Measurements from ENCODE around the gene MCCD1. TPM values are rescaled to one million over a fixed set of nuclear protein-coding genes. Genes with fewer than 3 reads are reported as not detected.
A peak's percentile ranks its signal among the peaks of the same experiment; 100 is the strongest.
"Not testable (repeated sequence)": the region's sequence is repeated elsewhere in the genome, so short reads cannot be mapped to it uniquely, and the experiment has no call there.

The MCCD1 gene
- total RNA-seq, 4 donors from 2014 or later, result not detected

DNA sequence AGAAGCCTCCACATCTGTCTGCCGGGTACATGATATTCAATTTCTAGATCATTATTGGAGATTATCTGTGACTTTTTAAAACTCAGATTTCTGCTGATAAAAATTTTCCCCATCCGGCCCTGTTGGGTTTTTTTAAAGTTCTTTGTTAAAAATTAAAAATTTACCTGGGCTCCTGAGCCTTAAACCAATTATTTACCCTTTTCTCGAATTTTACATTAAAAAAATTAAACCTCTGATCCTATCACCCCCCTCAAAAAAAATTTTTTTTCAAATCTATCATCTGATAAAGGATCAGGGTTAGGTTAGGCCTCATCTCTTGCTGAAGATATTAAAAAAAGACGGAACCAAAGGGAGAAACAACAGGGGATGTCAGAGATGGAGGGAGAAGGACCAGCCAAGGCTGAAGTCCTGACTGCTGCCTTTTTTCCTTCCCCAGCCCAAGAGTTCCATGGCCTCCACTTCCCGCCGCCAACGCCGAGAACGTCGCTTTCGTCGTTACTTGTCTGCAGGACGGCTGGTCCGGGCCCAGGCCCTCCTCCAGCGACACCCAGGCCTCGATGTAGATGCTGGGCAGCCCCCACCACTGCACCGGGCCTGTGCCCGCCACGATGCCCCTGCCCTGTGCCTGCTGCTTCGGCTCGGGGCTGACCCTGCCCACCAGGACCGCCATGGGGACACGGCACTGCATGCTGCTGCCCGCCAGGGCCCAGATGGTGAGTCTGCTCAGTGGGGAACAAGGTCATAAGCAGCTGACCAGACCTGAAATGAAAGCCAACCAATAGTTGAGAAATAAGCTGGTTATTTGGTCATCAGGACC is 19.2 kb downstream of the MCCD1 start:
- peak in 1 of 2 donors; percentile 74 for DNase-seq (ENCODE audit: low spot score in 2 of 2)
- TF ChIP-seq, protein P1, sequence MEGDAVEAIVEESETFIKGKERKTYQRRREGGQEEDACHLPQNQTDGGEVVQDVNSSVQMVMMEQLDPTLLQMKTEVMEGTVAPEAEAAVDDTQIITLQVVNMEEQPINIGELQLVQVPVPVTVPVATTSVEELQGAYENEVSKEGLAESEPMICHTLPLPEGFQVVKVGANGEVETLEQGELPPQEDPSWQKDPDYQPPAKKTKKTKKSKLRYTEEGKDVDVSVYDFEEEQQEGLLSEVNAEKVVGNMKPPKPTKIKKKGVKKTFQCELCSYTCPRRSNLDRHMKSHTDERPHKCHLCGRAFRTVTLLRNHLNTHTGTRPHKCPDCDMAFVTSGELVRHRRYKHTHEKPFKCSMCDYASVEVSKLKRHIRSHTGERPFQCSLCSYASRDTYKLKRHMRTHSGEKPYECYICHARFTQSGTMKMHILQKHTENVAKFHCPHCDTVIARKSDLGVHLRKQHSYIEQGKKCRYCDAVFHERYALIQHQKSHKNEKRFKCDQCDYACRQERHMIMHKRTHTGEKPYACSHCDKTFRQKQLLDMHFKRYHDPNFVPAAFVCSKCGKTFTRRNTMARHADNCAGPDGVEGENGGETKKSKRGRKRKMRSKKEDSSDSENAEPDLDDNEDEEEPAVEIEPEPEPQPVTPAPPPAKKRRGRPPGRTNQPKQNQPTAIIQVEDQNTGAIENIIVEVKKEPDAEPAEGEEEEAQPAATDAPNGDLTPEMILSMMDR (IDR thresholded peaks at IDR 0.05), result no peak
- TF ChIP-seq EP300 (IDR thresholded peaks at IDR 0.05) (no peak), POLR2AphosphoS5 (IDR thresholded peaks at IDR 0.05) (no peak), POLR2A (IDR thresholded peaks at IDR 0.05) (no peak)
- H3K27me3 ChIP-seq, result no peaks in the 10 kb centered on the region

DNA sequence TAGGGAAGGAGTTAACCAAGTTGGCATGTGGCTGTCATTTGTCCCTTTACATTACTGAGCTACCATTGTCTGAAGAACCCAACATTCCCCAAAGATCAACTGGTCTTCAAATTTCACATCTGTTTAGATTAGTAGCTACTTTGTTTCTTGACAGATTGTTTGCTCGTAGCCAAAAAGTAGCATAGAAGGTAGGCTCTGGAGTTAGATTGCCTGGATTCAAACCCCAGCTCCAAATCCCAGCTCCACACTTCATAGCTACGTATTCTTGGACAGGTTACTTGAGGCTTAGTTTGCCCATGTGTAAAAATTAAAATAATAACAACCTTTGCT is 19.7 kb downstream of the MCCD1 start:
- no peaks in the 10 kb centered on the region for H3K9me3 ChIP-seq
- peak overlapping the region; percentile 57 for H3K27ac ChIP-seq
- peaks cover 38% of the 10 kb centered on the region for H3K36me3 ChIP-seq
- TF ChIP-seq, protein P1 (IDR thresholded peaks at IDR 0.05), result no peak
- no peak for TF ChIP-seq POLR2A (IDR thresholded peaks at IDR 0.05)
- no peak for TF ChIP-seq POLR2AphosphoS5 (IDR thresholded peaks at IDR 0.05)
- peaks cover 22% of the 10 kb centered on the region for H3K4me1 ChIP-seq
- no peak for DNase-seq (ENCODE audit: low spot score in 2 of 2)
- H3K4me3 ChIP-seq, result peak overlapping the region; percentile 40
- no peaks in the 10 kb centered on the region for H3K27me3 ChIP-seq
- 87% methylated on average over 2 of the region's 2 CpGs for WGBS

More for the DNA sequence above, 19.2 kb downstream of the MCCD1 start:
- Histone ChIP-seq H3K27ac (peak overlapping the region; percentile 57), H3K36me3 (peaks cover 34% of the 10 kb centered on the region), H3K4me3 (peak overlapping the region; percentile 40), H3K4me1 (peaks cover 25% of the 10 kb centered on the region), H3K9me3 (no peaks in the 10 kb centered on the region)
- 78% methylated on average over 24 of the region's 24 CpGs for WGBS

DNA sequence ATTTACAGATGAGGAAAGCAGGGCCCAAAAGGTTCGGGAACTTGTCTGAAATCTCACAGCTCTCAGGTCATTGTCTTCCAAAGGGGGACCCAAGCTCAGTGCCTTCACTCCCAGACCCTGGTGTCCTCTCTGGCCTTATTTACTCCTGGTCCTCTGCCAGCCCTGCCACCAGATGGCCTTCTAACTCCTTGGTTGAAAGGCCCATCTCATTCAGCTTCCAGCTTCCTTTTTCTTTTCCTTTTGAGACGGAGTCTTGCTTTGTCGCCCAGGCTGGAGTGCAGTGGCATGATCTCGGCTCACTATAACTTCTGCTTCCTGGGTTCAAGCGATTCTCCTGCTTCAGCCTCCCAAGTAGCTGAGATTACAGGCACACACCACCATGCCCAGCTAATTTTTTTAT is 22.6 kb downstream of the MCCD1 start:
- not testable (repeated sequence) for DNase-seq (ENCODE audit: low spot score in 2 of 2); H3K4me3 ChIP-seq; H3K27ac ChIP-seq; H3K9me3 ChIP-seq; H3K27me3 ChIP-seq
- 63% methylated on average over 5 of the region's 5 CpGs for WGBS
- Histone ChIP-seq H3K4me1 (peaks cover 18% of the 10 kb centered on the region), H3K36me3 (peaks cover 51% of the 10 kb centered on the region)

DNA sequence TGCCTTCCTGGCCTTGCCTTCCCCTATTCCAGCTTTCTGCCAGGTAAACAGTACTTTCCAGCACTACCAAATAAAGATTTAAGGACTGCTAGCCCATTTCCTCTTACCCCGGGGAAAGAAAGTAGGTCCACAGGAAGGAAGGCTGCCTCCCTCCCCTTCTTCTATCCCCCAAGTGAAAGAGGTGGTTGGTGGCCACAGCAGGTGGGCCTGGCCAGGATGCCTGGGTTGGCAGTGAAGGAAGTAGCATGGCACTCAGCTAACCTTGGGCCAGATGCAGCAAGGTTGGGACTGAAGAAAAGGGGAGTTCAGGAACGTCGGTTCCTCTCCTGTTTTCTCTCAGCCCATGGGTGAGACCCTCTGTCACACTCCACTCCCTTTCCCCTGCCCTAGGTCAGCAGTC is 27.5 kb downstream of the MCCD1 start:
- peaks cover 25% of the 10 kb centered on the region for H3K4me1 ChIP-seq
- H3K36me3 ChIP-seq, result peaks cover 61% of the 10 kb centered on the region
- 78% methylated on average over 3 of the region's 3 CpGs for WGBS
- H3K4me3 ChIP-seq, result no peak overlapping the region
- TF ChIP-seq POLR2A (IDR thresholded peaks at IDR 0.05), result no peak
- TF ChIP-seq POLR2AphosphoS5 (IDR thresholded peaks at IDR 0.05), result no peak
- TF ChIP-seq, protein P1 (IDR thresholded peaks at IDR 0.05), result no peak
- TF ChIP-seq EP300 (IDR thresholded peaks at IDR 0.05), result no peak
- no peak for DNase-seq (ENCODE audit: low spot score in 2 of 2)
- H3K27ac ChIP-seq, result no peak overlapping the region
- H3K27me3 ChIP-seq, result no peaks in the 10 kb centered on the region
- no peaks in the 10 kb centered on the region for H3K9me3 ChIP-seq

DNA sequence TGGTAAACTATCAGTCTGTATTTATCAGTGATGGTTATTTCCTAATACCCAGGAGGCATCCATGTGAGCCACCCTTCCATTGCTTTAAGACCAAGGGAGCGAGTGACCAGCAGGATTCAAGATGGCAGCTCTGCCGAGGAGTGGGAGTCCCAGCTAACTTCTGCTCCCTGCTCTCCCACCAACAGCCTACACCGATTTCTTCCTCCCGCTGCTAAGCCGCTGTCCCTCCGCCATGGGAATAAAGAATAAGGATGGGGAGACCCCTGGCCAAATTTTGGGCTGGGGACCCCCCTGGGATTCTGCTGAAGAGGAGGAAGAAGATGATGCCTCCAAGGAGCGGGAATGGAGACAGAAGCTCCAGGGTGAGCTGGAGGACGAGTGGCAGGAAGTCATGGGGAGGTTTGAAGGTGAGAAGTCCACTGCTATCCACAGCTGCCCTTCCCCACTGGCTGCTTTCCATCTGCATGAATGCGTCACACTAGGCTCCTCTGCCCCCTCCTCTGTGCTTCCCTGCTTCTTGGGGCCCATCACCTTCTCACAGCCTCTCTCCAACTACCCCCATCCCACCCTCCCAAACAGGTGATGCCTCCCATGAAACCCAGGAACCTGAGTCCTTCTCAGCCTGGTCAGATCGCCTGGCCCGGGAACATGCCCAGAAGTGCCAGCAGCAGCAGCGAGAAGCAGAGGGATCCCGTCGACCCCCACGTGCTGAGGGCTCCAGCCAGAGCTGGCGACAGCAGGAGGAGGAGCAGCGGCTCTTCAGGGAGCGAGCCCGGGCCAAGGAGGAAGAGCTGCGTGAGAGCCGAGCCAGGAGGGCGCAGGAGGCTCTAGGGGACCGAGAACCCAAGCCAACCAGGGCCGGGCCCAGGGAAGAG is 28.9 kb downstream of the MCCD1 start:
- no peak for DNase-seq (ENCODE audit: low spot score in 2 of 2)
- H3K4me3 ChIP-seq, result no peak overlapping the region
- peaks cover 26% of the 10 kb centered on the region for H3K4me1 ChIP-seq
- no peak for TF ChIP-seq EP300 (IDR thresholded peaks at IDR 0.05)
- TF ChIP-seq POLR2A (IDR thresholded peaks at IDR 0.05), result no peak
- TF ChIP-seq, protein P1 (IDR thresholded peaks at IDR 0.05), result no peak
- TF ChIP-seq POLR2AphosphoS5 (IDR thresholded peaks at IDR 0.05), result no peak
- no peaks in the 10 kb centered on the region for H3K27me3 ChIP-seq
- WGBS, result 71% methylated on average over 14 of the region's 24 CpGs
- no peak overlapping the region for H3K27ac ChIP-seq
- H3K9me3 ChIP-seq, result no peaks in the 10 kb centered on the region
- peaks cover 52% of the 10 kb centered on the region for H3K36me3 ChIP-seq

Measured in suprapubic skin (tissue), 4 donors.